Mucosa of stomach (tissue), 1 donor: ENCODE measurements around the gene UNC5C.

Experiments used
- H3K27me3 ChIP-seq: one replicate; pipeline ENCODE4 v1.7.0; 2013; ENCODE audit warnings: mild to moderate bottlenecking, low read length; ENCODE audit not compliant: control insufficient read depth, insufficient read depth
- H3K36me3 ChIP-seq: one replicate; pipeline ENCODE4 v1.7.0; 2013; ENCODE audit warnings: low read length; ENCODE audit not compliant: control insufficient read depth, insufficient read depth
- H3K4me1 ChIP-seq: one replicate; pipeline ENCODE4 v1.7.0; 2013; ENCODE audit warnings: mild to moderate bottlenecking, low read length; ENCODE audit not compliant: control insufficient read depth, insufficient read depth
- H3K4me3 ChIP-seq: one replicate; pipeline ENCODE4 v1.7.0; 2013; ENCODE audit warnings: low read length
- H3K9ac ChIP-seq: one replicate; pipeline ENCODE4 v1.7.0; 2013; ENCODE audit warnings: mild to moderate bottlenecking, low read length, moderate library complexity
- H3K9me3 ChIP-seq: one replicate; pipeline ENCODE4 v1.7.0; 2013; ENCODE audit warnings: mild to moderate bottlenecking, low read length, moderate library complexity; ENCODE audit not compliant: control insufficient read depth
- donor health status: Pancreatic carcinoma.

The UNC5C gene

GRCh38 chr4:95541889-95542607 is 6.7 kb downstream of the UNC5C start:
- peaks cover 1% of the 10 kb centered on the region for H3K27me3 ChIP-seq
- no peaks in the 10 kb centered on the region for H3K36me3 ChIP-seq
- H3K4me1 ChIP-seq, result no peaks in the 10 kb centered on the region
- H3K9me3 ChIP-seq, result no peaks in the 10 kb centered on the region
- H3K4me3 ChIP-seq, result no peak overlapping the region
- no peak overlapping the region for H3K9ac ChIP-seq

DNA sequence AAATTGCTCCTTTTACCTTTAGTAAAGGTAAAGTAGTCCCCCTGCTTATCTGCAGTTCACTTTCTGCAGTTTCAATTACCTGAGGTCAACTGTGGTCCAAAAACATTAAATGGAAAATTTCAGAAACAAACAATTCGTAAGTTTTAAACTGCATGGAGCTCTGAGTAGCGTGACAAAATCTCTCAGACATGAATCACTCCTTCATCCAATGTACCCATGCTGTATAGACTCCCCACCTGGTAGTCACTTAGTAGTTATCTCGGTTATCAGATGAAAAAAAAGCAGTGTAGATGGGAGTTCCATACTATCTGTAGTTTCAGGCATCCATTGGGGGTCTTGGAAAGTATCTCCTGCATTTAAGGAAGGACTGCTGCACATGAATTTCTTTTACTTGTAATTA is 7.7 kb downstream of the UNC5C start:
- H3K9me3 ChIP-seq, result no peaks in the 10 kb centered on the region
- H3K4me1 ChIP-seq, result no peaks in the 10 kb centered on the region

DNA sequence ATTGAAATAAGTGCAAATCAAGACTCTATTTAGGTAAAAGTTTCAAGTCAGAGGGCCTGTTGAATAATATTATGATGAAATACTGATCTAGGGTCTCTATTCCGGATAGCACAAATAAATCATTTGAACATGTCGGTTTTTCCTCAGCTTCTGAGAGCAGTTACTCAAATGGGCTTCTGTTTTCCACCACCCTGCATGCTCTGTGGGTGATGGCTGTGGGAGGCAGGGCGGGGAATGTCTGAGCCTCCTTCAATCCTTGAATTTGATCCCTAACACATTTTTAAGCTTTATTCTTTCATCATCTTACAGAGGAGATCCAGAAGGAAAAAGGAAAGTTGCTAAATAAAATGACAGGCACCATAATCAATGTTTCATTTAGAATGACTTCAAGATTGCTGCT is 8.5 kb downstream of the UNC5C start:
- H3K4me1 ChIP-seq, result no peaks in the 10 kb centered on the region
- H3K27me3 ChIP-seq, result no peaks in the 10 kb centered on the region
- no peak overlapping the region for H3K9ac ChIP-seq
- H3K36me3 ChIP-seq, result no peaks in the 10 kb centered on the region
- no peak overlapping the region for H3K4me3 ChIP-seq
- no peaks in the 10 kb centered on the region for H3K9me3 ChIP-seq

More for the DNA sequence above, 7.7 kb downstream of the UNC5C start:
- H3K36me3 ChIP-seq, result no peaks in the 10 kb centered on the region
- no peak overlapping the region for H3K4me3 ChIP-seq
- no peak overlapping the region for H3K9ac ChIP-seq
- H3K27me3 ChIP-seq, result no peaks in the 10 kb centered on the region

GRCh38 chr4:95539106-95539505 is 9.7 kb downstream of the UNC5C start:
- no peaks in the 10 kb centered on the region for H3K27me3 ChIP-seq
- no peaks in the 10 kb centered on the region for H3K9me3 ChIP-seq
- no peak overlapping the region for H3K4me3 ChIP-seq
- H3K9ac ChIP-seq, result no peak overlapping the region
- H3K36me3 ChIP-seq, result no peaks in the 10 kb centered on the region
- no peaks in the 10 kb centered on the region for H3K4me1 ChIP-seq

DNA sequence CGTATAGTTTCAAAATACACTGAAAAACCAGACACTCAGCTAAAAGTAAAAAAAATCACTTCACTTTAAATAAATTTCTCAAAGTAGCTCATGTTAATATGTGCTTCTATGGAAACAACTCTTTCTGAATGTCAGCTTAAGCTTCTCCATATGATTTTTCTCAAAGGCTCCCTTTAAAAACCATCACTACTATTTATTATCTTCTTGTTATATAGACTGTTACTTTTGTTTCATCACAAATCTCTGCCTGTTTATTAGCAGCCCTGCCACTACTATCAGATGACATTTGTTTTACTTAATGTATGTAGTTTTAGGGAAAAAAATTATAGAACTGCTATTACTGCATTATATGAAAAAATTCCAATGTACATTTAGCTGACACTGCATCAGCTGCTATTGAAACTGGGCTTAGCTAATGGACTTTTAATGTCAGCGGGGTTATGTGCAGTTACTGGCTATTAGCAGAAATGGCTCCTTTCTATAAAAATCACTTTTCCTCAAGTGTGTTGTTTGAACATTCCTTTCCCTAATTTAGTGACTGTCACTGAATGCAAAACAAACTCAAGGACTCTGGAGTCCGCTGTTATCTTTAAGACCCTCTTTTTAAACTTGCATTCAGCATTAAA is 10.8 kb downstream of the UNC5C start:
- Histone ChIP-seq H3K9ac (no peak overlapping the region), H3K4me1 (no peaks in the 10 kb centered on the region), H3K4me3 (no peak overlapping the region), H3K9me3 (no peaks in the 10 kb centered on the region), H3K27me3 (no peaks in the 10 kb centered on the region), H3K36me3 (no peaks in the 10 kb centered on the region)

DNA sequence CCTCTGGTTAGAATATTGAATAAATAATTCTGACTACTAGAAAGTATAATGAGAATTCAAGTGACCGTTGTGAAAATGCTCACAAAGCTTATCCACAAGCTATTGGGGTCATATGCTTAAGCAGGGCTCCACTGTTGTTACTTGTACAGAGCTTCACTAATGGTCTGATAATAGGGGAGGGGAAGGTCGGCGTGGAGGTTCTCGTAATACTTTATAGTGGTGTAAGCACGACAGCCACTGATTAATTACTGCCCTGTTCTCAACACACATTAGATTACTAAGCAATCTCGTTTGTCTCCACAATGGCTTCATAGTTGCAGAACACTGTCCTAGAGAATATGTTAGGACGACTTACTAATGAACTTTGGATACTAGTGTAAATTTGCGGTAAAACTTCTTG is 11.6 kb downstream of the UNC5C start:
- H3K4me1 ChIP-seq, result no peaks in the 10 kb centered on the region
- no peak overlapping the region for H3K4me3 ChIP-seq
- no peaks in the 10 kb centered on the region for H3K9me3 ChIP-seq
- no peaks in the 10 kb centered on the region for H3K27me3 ChIP-seq
- no peak overlapping the region for H3K9ac ChIP-seq
- H3K36me3 ChIP-seq, result no peaks in the 10 kb centered on the region

DNA sequence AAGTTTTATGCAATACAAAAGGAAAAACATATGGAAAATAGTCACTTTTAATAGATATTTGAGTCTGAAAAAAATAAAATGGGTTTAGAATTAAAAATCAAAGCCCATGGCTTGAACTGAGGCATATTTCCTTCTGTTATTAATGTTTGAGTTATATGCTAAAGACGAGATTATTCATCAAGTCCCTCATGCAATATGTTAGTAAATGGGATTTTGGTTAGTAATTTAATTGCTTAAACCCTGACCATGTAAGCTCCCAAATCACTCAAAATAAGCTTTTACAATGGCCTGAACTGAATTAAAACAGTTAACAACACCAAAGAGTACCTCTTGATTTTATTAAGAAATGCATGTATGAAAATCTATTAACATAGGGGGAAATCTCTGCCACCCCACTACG is 12.1 kb downstream of the UNC5C start:
- no peaks in the 10 kb centered on the region for H3K9me3 ChIP-seq
- H3K4me1 ChIP-seq, result no peaks in the 10 kb centered on the region
- no peaks in the 10 kb centered on the region for H3K36me3 ChIP-seq
- H3K27me3 ChIP-seq, result no peaks in the 10 kb centered on the region
- no peak overlapping the region for H3K4me3 ChIP-seq
- H3K9ac ChIP-seq, result no peak overlapping the region

DNA sequence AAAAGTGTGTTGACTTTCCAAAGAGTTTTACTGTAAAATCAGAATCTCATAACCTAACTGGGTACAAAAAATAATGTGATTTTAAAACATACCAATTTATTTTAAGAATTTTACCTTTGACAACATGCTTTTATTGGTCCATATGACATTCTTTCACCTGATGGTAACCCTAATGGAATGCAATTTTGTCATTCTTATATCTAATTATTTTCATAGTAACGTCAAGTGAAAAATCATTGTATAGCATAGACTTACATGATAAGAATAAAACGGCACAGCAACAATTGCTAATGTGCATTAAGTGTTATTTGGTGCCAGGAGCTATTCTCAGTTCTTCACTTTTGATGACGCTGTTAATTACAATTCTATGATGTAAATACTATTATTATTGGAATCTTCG is 13.6 kb downstream of the UNC5C start:
- Histone ChIP-seq H3K27me3 (no peaks in the 10 kb centered on the region), H3K4me3 (no peak overlapping the region), H3K4me1 (no peaks in the 10 kb centered on the region), H3K9me3 (no peaks in the 10 kb centered on the region), H3K36me3 (no peaks in the 10 kb centered on the region), H3K9ac (no peak overlapping the region)

GRCh38 chr4:95534032-95534431 is 14.7 kb downstream of the UNC5C start:
- H3K9me3 ChIP-seq, result no peaks in the 10 kb centered on the region

DNA sequence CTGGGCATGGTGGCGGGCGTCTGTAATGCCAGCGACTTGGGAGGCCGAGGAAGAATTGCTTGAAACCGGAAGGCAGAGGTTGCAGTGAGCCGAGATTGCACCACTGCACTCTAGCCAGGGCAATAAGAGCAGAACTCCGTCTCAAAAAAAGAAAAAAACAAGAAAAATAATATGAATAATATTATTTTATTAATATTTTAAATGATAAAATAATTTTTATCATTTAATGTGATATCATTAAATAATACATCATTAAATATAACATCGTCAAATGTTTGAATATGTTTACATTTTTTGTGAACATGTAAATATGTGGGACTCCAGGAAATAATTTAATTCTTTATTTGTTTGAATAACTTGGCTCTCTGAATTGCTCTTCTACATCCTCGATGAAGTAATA is 15.5 kb downstream of the UNC5C start:
- H3K4me3 ChIP-seq, result no peak overlapping the region
- no peak overlapping the region for H3K9ac ChIP-seq
- no peaks in the 10 kb centered on the region for H3K4me1 ChIP-seq
- H3K9me3 ChIP-seq, result no peaks in the 10 kb centered on the region
- H3K27me3 ChIP-seq, result no peaks in the 10 kb centered on the region
- no peaks in the 10 kb centered on the region for H3K36me3 ChIP-seq

More at GRCh38 chr4:95534032-95534431, 14.7 kb downstream of the UNC5C start:
- H3K9ac ChIP-seq, result no peak overlapping the region
- no peak overlapping the region for H3K4me3 ChIP-seq
- no peaks in the 10 kb centered on the region for H3K4me1 ChIP-seq
- no peaks in the 10 kb centered on the region for H3K27me3 ChIP-seq
- H3K36me3 ChIP-seq, result no peaks in the 10 kb centered on the region

DNA sequence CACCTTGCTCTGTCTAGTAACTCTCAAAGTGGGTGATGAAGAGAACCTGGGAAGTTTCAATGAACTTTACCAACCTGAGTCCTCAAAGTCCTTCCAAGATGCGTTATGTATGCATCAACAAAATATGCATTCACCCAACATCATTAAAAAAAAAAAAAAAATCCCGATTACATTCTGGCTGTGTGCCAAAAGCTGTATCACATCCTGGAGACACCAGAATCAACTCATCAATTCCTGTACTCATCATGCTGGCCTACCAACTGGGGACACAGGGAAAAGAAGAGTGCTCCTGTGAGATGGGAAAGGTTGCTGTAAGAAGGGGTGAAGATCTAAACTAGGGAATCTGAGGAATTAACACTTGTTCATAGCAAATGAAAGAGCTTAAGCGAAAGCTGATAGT is 16.5 kb downstream of the UNC5C start:
- H3K36me3 ChIP-seq, result no peaks in the 10 kb centered on the region
- H3K4me1 ChIP-seq, result no peaks in the 10 kb centered on the region
- H3K27me3 ChIP-seq, result no peaks in the 10 kb centered on the region
- no peak overlapping the region for H3K9ac ChIP-seq
- no peaks in the 10 kb centered on the region for H3K9me3 ChIP-seq
- no peak overlapping the region for H3K4me3 ChIP-seq

GRCh38 chr4:95531141-95531540 is 17.6 kb downstream of the UNC5C start:
- no peak overlapping the region for H3K4me3 ChIP-seq
- no peak overlapping the region for H3K9ac ChIP-seq
- no peaks in the 10 kb centered on the region for H3K36me3 ChIP-seq
- H3K27me3 ChIP-seq, result no peaks in the 10 kb centered on the region
- H3K9me3 ChIP-seq, result no peaks in the 10 kb centered on the region
- no peaks in the 10 kb centered on the region for H3K4me1 ChIP-seq
